Large intestine (tissue), 3 donors: ENCODE results near the gene REST. TPM values are rescaled to one million over a fixed set of nuclear protein-coding genes. Genes with fewer than 3 reads are reported as not detected.
A peak's percentile ranks its signal among the peaks of the same experiment; 100 is the strongest.
"Not testable (repeated sequence)": the region's sequence is repeated elsewhere in the genome, so short reads cannot be mapped to it uniquely, and the experiment has no call there.

Experiments used
- DNase-seq, 2 donors: peaks; one replicate each; pipeline versions ENCODE4 v3.0.0 to v3.0.0-alpha.2; 2013
- H3K27ac ChIP-seq: one replicate; pipeline ENCODE4 v1.5.1; 2013; ENCODE audit warnings: low read length
- H3K27me3 ChIP-seq: 2 replicates; pipeline ENCODE4 v1.6.1; 2013; ENCODE audit warnings: low read length; ENCODE audit not compliant: control insufficient read depth, insufficient read depth
- H3K36me3 ChIP-seq: 2 replicates; pipeline ENCODE4 v1.6.1; 2013; ENCODE audit warnings: low read length; ENCODE audit not compliant: control insufficient read depth, insufficient read depth
- H3K4me1 ChIP-seq: one replicate; pipeline ENCODE4 v1.6.1; 2013; ENCODE audit warnings: low read length; ENCODE audit not compliant: control insufficient read depth, insufficient read depth
- H3K4me3 ChIP-seq: one replicate; pipeline ENCODE4 v1.5.1; 2013; ENCODE audit warnings: low read length
- H3K9me3 ChIP-seq: one replicate; pipeline ENCODE4 v1.6.1; 2013; ENCODE audit warnings: mild to moderate bottlenecking, low read depth, low read length, moderate library complexity; ENCODE audit not compliant: control insufficient read depth
- WGBS: methylation state at CpG from one replicate; pipeline ENCODE4 v1.1.5; 2013; ENCODE audit warnings: low lambda C conversion rate; ENCODE audit not compliant: insufficient coverage; 5-methylcytosine and 5-hydroxymethylcytosine counted together
- polyA plus RNA-seq: library from polyadenylated mRNA; unstranded; fragments of 120-200 nt; gene quantifications from one replicate; pipeline ENCODE4 v1.2.1, GENCODE V29; 2013

Gene REST
- polyA plus RNA-seq, 1 donor, result 22.3 TPM

DNA sequence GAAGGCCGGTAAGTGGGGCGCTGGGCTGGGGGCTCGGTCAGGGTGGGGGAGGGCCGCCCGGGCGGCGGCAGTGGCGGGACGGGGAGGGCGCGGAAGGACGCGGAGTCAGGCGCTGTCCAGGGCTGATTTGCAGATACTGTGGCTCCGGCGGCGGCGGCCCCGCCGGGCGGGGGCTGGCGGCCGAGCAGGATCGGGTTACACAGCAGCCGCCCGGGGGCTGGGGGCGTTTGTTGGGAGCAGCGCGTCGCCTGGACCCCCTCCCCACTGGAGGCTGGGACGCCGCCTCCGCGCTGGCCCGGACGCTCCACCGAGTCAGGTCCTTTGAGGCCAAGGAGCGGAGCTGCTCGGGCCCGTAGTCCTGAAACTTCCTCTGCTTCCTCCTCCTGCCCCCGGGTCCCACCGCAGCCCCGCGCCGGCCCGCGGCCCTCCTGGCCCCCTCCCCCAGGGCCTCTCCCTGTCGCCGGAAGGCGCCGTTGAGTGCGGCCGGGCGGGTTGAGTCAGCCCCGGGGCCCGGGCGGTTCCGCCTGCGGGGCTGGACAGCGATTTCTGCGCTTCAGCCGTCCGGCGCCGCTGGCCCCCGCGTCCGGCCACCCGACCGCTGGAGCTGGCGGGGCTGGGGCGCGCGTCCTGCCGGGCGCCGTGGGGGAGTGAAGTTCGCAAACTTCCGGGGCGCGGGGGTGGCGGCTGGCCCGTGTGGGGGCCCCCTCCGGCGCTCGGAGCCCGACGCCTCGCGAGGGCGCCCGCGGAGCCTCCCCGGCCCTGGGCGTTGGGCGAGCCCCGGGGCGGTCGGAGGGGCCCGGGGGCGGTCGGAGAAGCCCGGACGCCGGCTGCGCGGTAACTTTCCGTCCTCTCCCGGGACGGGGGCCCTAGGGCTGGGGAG is 746 bp downstream of the REST start:
- Histone ChIP-seq H3K27ac (peak overlapping the region; percentile 89), H3K4me1 (peaks cover 11% of the 10 kb centered on the region), H3K36me3 (peaks cover 5% of the 10 kb centered on the region), H3K4me3 (peak overlapping the region; percentile 83), H3K9me3 (no peaks in the 10 kb centered on the region), H3K27me3 (no peaks in the 10 kb centered on the region)
- WGBS, result no CpG with 5 or more reads among the region's 110 CpGs
- DNase-seq, result peak; percentile 59 to 78

DNA sequence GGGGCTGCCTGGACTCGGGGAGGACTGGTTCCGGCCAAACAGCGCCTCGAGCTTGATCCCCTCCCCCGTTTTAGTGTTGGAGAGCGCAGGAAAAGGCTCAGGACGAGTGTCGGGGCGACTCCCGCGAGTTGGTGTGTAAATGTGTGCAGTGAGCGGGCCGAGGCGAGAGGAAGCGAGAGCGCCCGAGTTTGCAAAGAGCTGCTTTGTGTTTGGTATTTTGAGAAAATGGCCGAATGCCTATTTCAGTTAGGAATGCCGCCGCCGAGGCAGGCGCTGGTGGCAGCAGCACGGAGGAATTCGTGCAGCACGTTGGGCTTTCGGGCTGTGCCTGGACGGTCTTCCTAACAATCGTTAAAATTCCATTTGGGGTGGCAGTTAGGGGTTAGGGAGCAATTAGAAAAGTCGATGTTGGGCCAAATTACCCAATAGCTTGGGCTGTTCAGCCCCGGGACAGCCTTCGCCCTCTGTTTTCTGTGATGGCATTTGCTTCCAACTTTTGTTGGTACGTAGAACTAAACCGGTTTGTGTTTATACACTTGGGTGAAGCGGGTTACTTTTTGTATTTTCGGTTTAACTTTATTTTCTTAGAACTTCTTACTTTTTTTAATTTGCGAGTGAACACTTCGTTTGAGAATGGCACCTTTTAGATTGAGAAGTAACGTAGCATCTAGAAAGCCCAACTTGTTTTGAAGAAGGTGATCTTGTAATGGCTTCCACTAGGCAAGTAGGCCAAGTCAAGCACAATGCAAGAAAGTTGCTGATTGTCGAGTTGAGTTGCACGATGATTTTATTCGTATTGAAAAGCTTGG is 1.6 kb downstream of the REST start:
- Histone ChIP-seq H3K9me3 (no peaks in the 10 kb centered on the region), H3K4me3 (peak overlapping the region; percentile 83), H3K36me3 (peaks cover 9% of the 10 kb centered on the region), H3K27ac (peak overlapping the region; percentile 89), H3K4me1 (peaks cover 11% of the 10 kb centered on the region), H3K27me3 (no peaks in the 10 kb centered on the region)
- WGBS, result no CpG with 5 or more reads among the region's 41 CpGs
- DNase-seq, result peak; percentile 6 to 66

DNA sequence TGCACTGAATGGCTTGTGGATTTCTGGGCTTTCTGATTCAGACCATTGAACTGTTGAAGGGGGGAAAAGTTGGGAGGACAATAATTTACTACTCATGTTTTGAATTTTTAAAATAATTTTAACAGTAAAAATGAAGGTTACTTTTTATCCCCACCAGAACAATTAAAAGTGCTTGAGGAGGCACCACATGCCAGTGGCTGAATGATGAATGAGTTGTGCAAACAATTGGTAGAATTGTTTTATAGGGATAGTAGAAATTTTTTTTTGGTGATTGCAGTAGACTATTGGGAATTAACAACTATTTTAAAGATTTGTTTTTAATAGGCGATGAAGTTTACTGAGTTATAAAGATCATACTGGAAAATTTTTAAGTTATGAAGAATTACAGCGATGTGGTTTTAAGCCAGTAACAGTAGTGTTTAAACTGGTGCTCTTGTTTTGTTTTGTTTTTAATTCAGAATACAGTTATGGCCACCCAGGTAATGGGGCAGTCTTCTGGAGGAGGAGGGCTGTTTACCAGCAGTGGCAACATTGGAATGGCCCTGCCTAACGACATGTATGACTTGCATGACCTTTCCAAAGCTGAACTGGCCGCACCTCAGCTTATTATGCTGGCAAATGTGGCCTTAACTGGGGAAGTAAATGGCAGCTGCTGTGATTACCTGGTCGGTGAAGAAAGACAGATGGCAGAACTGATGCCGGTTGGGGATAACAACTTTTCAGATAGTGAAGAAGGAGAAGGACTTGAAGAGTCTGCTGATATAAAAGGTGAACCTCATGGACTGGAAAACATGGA is 2.7 kb downstream of the REST start:
- Histone ChIP-seq H3K9me3 (no peaks in the 10 kb centered on the region), H3K36me3 (peaks cover 9% of the 10 kb centered on the region), H3K4me3 (peak overlapping the region; percentile 83), H3K27ac (no peak overlapping the region), H3K27me3 (no peaks in the 10 kb centered on the region), H3K4me1 (peaks cover 11% of the 10 kb centered on the region)
- no peak for DNase-seq
- WGBS, result 29% methylated on average over 3 of the region's 6 CpGs

DNA sequence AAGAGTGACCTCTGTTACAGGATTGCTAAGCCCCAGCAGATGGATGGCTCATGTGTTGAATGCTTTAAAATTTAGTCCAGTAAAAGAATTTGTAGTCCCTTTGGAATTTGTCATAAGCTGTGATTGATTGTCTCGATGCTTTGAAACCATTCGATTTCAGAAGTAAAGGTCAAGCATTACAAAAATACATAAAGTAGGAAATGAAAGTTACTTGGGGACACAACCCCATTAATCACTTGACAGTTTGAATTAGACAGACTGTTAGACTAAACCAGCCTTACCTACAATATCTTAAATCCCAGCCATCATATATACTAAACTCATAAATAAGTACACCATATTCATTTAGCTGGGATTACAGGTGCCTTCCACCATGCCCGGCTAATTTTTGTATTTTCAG is 6.6 kb downstream of the REST start:
- WGBS, result 100% methylated on average over 1 of the region's 3 CpGs
- peaks cover 20% of the 10 kb centered on the region for H3K36me3 ChIP-seq
- DNase-seq, result no peak
- no peak overlapping the region for H3K27ac ChIP-seq
- H3K4me3 ChIP-seq, result no peak overlapping the region
- H3K4me1 ChIP-seq, result peaks cover 11% of the 10 kb centered on the region
- H3K27me3 ChIP-seq, result no peaks in the 10 kb centered on the region
- H3K9me3 ChIP-seq, result no peaks in the 10 kb centered on the region

DNA sequence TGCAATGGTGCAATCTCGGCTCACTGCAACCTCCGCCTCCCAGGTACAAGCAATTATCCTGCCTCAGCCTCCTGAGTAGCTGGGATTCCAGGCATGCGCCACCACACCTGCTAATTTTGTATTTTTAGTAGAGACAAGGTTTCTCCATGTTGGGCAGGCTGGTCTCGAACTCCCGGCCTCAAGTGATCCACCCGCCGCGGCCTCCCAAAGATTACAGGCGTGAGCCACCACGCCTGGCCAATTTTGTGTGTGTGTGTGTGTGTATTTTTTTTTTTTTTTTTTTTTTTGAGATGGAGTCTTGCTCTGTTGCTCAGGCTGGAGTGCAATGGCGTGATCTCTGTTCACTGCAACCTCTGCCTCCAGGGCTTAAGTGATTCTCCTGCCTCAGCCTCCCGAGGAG is 7.3 kb downstream of the REST start:
- not testable (repeated sequence) for H3K4me3 ChIP-seq, H3K27me3 ChIP-seq, H3K9me3 ChIP-seq, DNase-seq, H3K27ac ChIP-seq
- Histone ChIP-seq H3K4me1 (peaks cover 11% of the 10 kb centered on the region), H3K36me3 (peaks cover 22% of the 10 kb centered on the region)
- no CpG with 5 or more reads among the region's 12 CpGs for WGBS

DNA sequence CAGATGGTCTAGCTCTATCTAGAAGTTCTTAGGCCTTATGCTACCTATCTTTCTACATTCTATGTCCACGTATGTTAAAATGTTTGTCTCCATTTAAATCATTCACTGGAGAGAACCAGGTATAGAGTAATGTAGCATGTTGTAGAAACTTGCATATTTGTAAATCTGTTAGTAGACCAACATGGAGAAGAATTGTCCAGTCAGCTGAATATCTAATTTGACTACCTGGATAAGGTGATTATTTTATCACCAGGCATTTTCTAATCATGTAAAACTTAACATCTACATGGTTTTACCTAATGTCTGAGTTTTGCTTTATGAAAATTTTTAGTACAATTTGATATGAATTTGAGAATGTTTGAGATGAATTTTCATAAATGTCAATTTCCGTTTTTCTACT is 19.5 kb downstream of the REST start:
- Histone ChIP-seq H3K4me3 (no peak overlapping the region), H3K4me1 (no peaks in the 10 kb centered on the region), H3K27ac (no peak overlapping the region), H3K36me3 (peaks cover 52% of the 10 kb centered on the region), H3K27me3 (no peaks in the 10 kb centered on the region), H3K9me3 (no peaks in the 10 kb centered on the region)
- no CpG with 5 or more reads among the region's 2 CpGs for WGBS
- DNase-seq, result no peak

DNA sequence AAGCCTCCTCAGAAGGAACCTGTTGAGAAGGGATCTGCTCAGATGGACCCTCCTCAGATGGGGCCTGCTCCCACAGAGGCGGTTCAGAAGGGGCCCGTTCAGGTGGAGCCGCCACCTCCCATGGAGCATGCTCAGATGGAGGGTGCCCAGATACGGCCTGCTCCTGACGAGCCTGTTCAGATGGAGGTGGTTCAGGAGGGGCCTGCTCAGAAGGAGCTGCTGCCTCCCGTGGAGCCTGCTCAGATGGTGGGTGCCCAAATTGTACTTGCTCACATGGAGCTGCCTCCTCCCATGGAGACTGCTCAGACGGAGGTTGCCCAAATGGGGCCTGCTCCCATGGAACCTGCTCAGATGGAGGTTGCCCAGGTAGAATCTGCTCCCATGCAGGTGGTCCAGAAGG is 22.9 kb downstream of the REST start:
- Histone ChIP-seq H3K36me3 (peaks cover 37% of the 10 kb centered on the region), H3K9me3 (no peaks in the 10 kb centered on the region), H3K27ac (no peak overlapping the region), H3K4me3 (no peak overlapping the region), H3K27me3 (no peaks in the 10 kb centered on the region), H3K4me1 (no peaks in the 10 kb centered on the region)
- WGBS, result no CpG with 5 or more reads among the region's 7 CpGs
- no peak for DNase-seq

DNA sequence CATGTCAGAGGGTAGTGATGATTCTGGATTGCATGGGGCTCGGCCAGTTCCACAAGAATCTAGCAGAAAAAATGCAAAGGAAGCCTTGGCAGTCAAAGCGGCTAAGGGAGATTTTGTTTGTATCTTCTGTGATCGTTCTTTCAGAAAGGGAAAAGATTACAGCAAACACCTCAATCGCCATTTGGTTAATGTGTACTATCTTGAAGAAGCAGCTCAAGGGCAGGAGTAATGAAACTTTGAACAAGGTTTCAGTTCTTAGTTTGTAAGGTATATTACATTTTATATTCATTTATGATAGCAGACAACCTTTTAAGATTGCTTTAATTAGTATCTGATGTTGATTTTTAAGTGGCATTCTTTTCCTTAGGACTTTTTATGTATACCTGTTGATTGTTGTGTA is 24.2 kb downstream of the REST start:
- no peaks in the 10 kb centered on the region for H3K27me3 ChIP-seq
- H3K4me1 ChIP-seq, result no peaks in the 10 kb centered on the region
- no peaks in the 10 kb centered on the region for H3K9me3 ChIP-seq
- no peak for DNase-seq
- 40% methylated on average over 1 of the region's 4 CpGs for WGBS
- no peak overlapping the region for H3K27ac ChIP-seq
- no peak overlapping the region for H3K4me3 ChIP-seq
- H3K36me3 ChIP-seq, result peaks cover 40% of the 10 kb centered on the region

DNA sequence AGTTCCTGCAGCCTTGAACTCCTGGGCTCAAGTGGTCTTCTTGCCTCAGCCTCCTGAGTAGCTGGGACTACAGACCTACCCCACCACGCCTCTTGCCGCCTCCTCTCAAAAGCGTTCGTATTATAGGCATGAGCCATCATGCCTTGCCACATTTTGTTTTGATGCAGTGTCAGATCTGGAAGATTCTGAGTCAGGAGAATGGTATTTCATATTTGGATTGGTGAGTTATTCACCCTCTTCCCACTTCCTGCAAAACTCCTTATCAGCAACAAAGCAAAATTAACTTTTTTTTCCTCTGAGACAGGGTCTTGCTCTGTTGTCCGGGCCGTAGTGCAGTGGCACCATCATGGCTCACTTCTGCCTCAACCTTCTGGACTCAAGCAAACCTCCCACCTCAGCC is 29.6 kb downstream of the REST start:
- WGBS, result no CpG with 5 or more reads among the region's 6 CpGs
- H3K36me3 ChIP-seq, result peaks cover 17% of the 10 kb centered on the region
- no peaks in the 10 kb centered on the region for H3K9me3 ChIP-seq
- H3K27ac ChIP-seq, result no peak overlapping the region
- H3K4me1 ChIP-seq, result no peaks in the 10 kb centered on the region
- no peaks in the 10 kb centered on the region for H3K27me3 ChIP-seq
- H3K4me3 ChIP-seq, result no peak overlapping the region
- DNase-seq, result no peak

DNA sequence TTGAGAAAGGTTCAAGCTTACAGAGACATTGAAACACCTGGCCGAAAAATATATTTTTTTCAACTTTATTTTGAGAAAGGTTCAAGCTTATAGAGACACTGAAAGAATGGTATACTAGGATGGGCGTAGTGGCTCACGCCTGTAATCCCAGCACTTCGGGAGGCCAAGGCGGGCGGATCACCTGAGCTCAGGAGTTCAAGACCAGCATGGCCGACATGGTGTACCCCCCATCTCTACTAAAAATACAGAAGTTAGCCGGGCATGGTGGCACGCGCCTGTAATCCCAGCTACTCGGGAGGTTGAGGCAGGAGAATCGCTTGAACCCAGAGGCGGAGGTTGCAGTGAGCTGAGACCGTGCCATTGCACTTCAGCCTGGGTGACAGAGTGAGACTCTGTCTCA is 32.1 kb downstream of the REST start:
- not testable (repeated sequence) for DNase-seq, H3K27me3 ChIP-seq, H3K4me3 ChIP-seq, H3K27ac ChIP-seq, H3K4me1 ChIP-seq, H3K9me3 ChIP-seq
- peaks cover 15% of the 10 kb centered on the region for H3K36me3 ChIP-seq
- no CpG with 5 or more reads among the region's 14 CpGs for WGBS
